CD4-positive, alpha-beta T cell treated with Interleukin-6 for 4 hours (primary cell): ENCODE measurements around the gene PROZ.
A peak's percentile ranks its signal among the peaks of the same experiment; 100 is the strongest.
"Not testable (repeated sequence)": the region's sequence is repeated elsewhere in the genome, so short reads cannot be mapped to it uniquely, and the experiment has no call there.

Experiments used
- DNase-seq: peaks from one replicate; pipeline ENCODE4 v3.0.0-alpha.2; 2020; ENCODE audit warnings: mixed read lengths

PROZ gene

GRCh38 chr13:113157929-113158747 is at the start of gene PROZ:
Gene PROZ, plus strand, starts transcription at chr13:113158648. Its CDS starts 13 bp downstream, at chr13:113158661.
- DNase-seq = no peak

- no peak for DNase-seq
Observed at GRCh38 chr13:113109151-113110047, 49.0 kb upstream of the PROZ start.

- peak; percentile 31 for DNase-seq
Observed at GRCh38 chr13:113110048-113110851, 48.2 kb upstream of the PROZ start.

- peak; percentile 13 for DNase-seq
Observed at GRCh38 chr13:113110852-113111315, 47.6 kb upstream of the PROZ start.

GRCh38 chr13:113111821-113112220 is 46.6 kb upstream of the PROZ start:
- not testable (repeated sequence) for DNase-seq

- DNase-seq = not testable (repeated sequence)
Observed at GRCh38 chr13:113112475-113112874, 46.0 kb upstream of the PROZ start.

- no peak for DNase-seq
Observed at GRCh38 chr13:113112893-113113845, 45.3 kb upstream of the PROZ start.

- no peak for DNase-seq
Observed at GRCh38 chr13:113113846-113114271, 44.6 kb upstream of the PROZ start.

GRCh38 chr13:113114511-113115362 is 43.7 kb upstream of the PROZ start:
- no peak for DNase-seq

- no peak for DNase-seq
Observed at GRCh38 chr13:113115363-113116205, 42.9 kb upstream of the PROZ start.

GRCh38 chr13:113116206-113116800 is 42.1 kb upstream of the PROZ start:
- no peak for DNase-seq

GRCh38 chr13:113116871-113117271 is 41.6 kb upstream of the PROZ start:
- no peak for DNase-seq

GRCh38 chr13:113117335-113117872 is 41.0 kb upstream of the PROZ start:
- no peak for DNase-seq

- no peak for DNase-seq
Observed at GRCh38 chr13:113117911-113118260, 40.6 kb upstream of the PROZ start.

- DNase-seq = no peak
Observed at GRCh38 chr13:113118261-113119021, 40.0 kb upstream of the PROZ start.

GRCh38 chr13:113119166-113119821 is 39.2 kb upstream of the PROZ start:
- no peak for DNase-seq

GRCh38 chr13:113119822-113120189 is 38.6 kb upstream of the PROZ start:
- no peak for DNase-seq
